ENCODE data around the gene CHD2.

DNA sequence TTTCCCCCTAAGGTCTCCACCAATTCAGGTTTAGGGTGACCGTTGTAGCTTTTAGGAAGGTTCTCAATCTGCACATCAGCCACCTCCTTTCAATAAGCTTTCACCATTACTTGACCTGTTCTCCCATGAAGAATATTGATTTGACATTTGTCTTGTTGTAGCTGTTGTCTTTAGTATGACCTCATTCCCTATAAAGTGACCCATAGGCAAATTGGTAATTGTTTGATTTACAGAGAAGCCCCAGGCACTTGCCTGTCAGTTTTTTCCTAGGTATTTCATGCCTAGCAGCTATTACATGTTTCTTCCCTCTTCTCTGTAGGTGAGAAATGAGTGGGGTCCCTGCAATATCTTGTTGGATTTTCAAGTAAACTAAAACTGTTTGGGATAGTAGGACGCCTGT lies 36.0 kb downstream of the CHD2 start:
- TF ChIP-seq, protein P1, sequence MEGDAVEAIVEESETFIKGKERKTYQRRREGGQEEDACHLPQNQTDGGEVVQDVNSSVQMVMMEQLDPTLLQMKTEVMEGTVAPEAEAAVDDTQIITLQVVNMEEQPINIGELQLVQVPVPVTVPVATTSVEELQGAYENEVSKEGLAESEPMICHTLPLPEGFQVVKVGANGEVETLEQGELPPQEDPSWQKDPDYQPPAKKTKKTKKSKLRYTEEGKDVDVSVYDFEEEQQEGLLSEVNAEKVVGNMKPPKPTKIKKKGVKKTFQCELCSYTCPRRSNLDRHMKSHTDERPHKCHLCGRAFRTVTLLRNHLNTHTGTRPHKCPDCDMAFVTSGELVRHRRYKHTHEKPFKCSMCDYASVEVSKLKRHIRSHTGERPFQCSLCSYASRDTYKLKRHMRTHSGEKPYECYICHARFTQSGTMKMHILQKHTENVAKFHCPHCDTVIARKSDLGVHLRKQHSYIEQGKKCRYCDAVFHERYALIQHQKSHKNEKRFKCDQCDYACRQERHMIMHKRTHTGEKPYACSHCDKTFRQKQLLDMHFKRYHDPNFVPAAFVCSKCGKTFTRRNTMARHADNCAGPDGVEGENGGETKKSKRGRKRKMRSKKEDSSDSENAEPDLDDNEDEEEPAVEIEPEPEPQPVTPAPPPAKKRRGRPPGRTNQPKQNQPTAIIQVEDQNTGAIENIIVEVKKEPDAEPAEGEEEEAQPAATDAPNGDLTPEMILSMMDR (IDR thresholded peaks at IDR 0.05; ENCODE audit: insufficient read depth, low read depth, low read length), result no peak
- no peak for TF ChIP-seq EZH2 (IDR thresholded peaks at IDR 0.05; ENCODE audit: insufficient read depth, low read length)

Measured in astrocyte (in vitro differentiated cells and primary cell).